HL-60 (cell line): ENCODE results near the gene CKAP2L.

Experiments
- DNase-seq, 2 experiments: peaks; one replicate each; pipeline ENCODE4 v3.0.0-alpha.2; 2010 to 2020; ENCODE audit warnings: low read depth in 1 of 2, low spot score in 1 of 2
- H3K27ac ChIP-seq: fragments of 250-450 bp; sonication (Bioruptor Pico); replicated peaks from 2 replicates; pipeline ENCODE4 v1.5.1; 2020; ENCODE audit warnings: mild to moderate bottlenecking, moderate library complexity
- H3K27me3 ChIP-seq: fragments of 250-450 bp; sonication (Bioruptor Pico); 2 replicates; pipeline ENCODE4 v1.5.1; 2021; ENCODE audit warnings: mild to moderate bottlenecking, moderate library complexity; ENCODE audit not compliant: insufficient read depth, poor library complexity, severe bottlenecking
- H3K4me3 ChIP-seq: replicated peaks from 2 replicates; pipeline ENCODE4 v1.5.1; 2011; ENCODE audit warnings: mild to moderate bottlenecking, control low read depth, low read length; ENCODE audit not compliant: insufficient read depth
- CTCF ChIP-seq: IDR thresholded peaks from one replicate; pipeline ENCODE4 v1.5.1; 2011; ENCODE audit warnings: low read length, control low read depth, inconsistent platforms; ENCODE audit not compliant: insufficient read depth
- GABPA ChIP-seq: IDR thresholded peaks from 2 replicates; pipeline ENCODE4 v1.6.1; 2012; ENCODE audit warnings: low read depth
- POLR2AphosphoS5 ChIP-seq: IDR thresholded peaks from 2 replicates; pipeline ENCODE4 v1.6.1; 2012; ENCODE audit warnings: low read depth
- REST ChIP-seq: IDR thresholded peaks from 2 replicates; pipeline ENCODE4 v1.6.1; 2012; ENCODE audit warnings: low read depth; ENCODE audit not compliant: insufficient replicate concordance
- SPI1 ChIP-seq: IDR thresholded peaks from 2 replicates; pipeline ENCODE4 v1.6.1; 2012; ENCODE audit warnings: low read depth, mild to moderate bottlenecking, borderline replicate concordance

CKAP2L gene

DNA sequence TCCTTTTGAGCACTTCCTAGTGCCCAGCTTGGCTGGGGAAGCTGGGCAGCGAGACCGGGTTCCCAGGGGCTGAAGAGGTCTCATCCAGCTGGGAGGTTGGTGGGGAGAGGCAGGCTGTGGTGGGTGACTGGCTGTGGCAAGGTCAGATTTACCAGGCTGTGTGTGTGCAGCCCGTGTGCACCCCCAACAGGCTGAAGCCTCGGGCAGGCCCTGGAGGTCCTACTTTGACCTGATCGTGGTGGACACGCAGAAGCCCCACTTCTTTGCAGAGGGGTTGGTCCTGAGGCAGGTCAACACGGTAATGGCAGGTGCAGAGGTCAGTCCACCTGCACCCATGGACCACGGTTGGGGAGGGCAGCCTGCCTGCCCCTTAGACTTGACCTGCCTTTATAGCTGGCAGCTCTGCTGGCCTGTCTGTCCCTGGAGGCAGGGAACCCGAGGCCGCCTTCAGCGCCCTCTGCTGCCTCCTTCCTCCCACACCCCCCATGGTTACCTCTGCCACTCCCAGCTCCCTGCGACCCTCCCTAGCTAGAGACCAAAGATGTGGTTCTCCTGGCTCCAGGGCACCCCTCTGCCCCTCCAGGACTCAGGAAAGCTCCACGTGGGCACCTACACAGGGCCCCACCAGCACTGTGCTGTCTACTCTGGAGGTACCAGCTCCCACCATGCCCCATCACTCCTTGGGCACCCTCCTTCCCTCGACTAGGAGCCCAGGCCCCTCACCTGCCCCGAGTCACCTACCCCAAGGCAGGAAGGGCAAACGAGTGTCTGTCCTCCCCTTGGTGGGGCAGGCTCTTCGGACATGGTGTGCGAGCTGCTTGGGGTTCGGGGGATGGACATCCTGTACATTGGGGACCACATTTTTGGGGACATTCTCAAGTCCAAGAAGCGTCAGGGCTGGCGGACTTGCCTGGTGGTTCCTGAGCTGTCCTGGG, 39.6 kb downstream of the CKAP2L start:
- Histone ChIP-seq H3K4me3 (no peak overlapping the region), H3K27ac (no peak overlapping the region), H3K27me3 (no peaks in the 10 kb centered on the region)
- TF ChIP-seq CTCF (peak; percentile 28), GABPA (no peak)
- peak in 1 of 2 experiments; percentile 49 for DNase-seq

GRCh38 chr2:112723995-112724394, 40.4 kb downstream of the CKAP2L start:
- no peaks in the 10 kb centered on the region for H3K27me3 ChIP-seq
- H3K27ac ChIP-seq = no peak overlapping the region
- H3K4me3 ChIP-seq = no peak overlapping the region
- TF ChIP-seq SPI1 (no peak), CTCF (no peak), POLR2AphosphoS5 (no peak), GABPA (no peak), REST (no peak)
- no peak for DNase-seq

- Histone ChIP-seq H3K4me3 (no peak overlapping the region), H3K27me3 (no peaks in the 10 kb centered on the region), H3K27ac (no peak overlapping the region)
- TF ChIP-seq REST (no peak), SPI1 (no peak), GABPA (no peak), CTCF (no peak), POLR2AphosphoS5 (no peak)
- DNase-seq = no peak
Observed at GRCh38 chr2:112723547-112723940, 40.9 kb downstream of the CKAP2L start.
